Breast epithelium (tissue), 3 donors: Measurements from ENCODE around the gene RRP36.

Experiments used
- POLR2A ChIP-seq: fragments of 450-650 bp; IDR thresholded peaks from one replicate; pipeline ENCODE4 v1.6.1; 2016; ENCODE audit warnings: antibody characterized with exemption, mild to moderate bottlenecking, moderate library complexity
- TF ChIP-seq, protein P1 (sequence below), 3 donors: fragments of 450-650 bp; IDR thresholded peaks; one replicate each; pipeline ENCODE4 v1.5.1; 2016 to 2017; ENCODE audit warnings: antibody characterized with exemption in 3 of 3, mild to moderate bottlenecking in 3 of 3, moderate library complexity in 3 of 3

DNA sequence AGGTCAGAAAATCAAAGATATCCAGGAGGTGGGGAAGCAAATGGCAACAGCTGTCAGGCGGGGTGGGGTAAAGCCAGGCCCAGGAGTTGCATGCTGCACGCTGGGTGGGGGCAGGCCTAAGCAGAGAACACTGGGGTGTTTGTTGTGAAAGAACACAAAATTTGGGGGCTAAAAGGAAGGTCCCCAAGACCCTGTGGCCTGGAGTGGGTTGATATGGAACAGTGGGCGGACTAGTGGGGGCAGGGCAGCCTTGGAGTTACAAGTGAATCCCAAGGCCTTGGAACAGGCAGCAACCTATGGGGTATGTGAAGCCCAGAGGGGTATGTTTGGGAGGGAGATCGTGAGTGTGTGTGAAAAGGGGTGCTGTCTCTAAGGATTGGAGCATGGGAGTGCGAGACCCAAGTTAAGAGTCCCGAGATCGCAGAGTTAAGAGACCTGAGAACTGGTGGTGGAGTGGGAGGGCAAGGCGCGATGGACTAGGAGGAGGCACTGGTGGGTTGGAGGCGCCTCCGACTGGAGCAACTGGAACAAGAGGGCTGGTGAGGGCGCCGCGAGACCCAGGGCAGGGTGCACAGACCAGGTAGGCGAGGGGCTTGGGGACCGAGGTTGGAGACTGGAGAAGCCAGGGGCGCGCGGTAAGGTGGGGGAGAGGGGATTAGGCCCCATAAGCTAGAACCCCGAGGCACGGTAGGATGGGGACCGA, 31.6 kb downstream of the RRP36 start:
- TF ChIP-seq, protein P1, sequence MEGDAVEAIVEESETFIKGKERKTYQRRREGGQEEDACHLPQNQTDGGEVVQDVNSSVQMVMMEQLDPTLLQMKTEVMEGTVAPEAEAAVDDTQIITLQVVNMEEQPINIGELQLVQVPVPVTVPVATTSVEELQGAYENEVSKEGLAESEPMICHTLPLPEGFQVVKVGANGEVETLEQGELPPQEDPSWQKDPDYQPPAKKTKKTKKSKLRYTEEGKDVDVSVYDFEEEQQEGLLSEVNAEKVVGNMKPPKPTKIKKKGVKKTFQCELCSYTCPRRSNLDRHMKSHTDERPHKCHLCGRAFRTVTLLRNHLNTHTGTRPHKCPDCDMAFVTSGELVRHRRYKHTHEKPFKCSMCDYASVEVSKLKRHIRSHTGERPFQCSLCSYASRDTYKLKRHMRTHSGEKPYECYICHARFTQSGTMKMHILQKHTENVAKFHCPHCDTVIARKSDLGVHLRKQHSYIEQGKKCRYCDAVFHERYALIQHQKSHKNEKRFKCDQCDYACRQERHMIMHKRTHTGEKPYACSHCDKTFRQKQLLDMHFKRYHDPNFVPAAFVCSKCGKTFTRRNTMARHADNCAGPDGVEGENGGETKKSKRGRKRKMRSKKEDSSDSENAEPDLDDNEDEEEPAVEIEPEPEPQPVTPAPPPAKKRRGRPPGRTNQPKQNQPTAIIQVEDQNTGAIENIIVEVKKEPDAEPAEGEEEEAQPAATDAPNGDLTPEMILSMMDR (IDR thresholded peaks at IDR 0.05), result no peak
- TF ChIP-seq POLR2A, result no peak
